ENCODE results near the gene PRG3.

PRG3 gene

GRCh38 chr11:57391539-57391938 lies 10.6 kb upstream of the PRG3 start:
- in situ Hi-C loops (cut with HindIII; ENCODE audit: low sequenced_read_pairs): no loop called here

DNA sequence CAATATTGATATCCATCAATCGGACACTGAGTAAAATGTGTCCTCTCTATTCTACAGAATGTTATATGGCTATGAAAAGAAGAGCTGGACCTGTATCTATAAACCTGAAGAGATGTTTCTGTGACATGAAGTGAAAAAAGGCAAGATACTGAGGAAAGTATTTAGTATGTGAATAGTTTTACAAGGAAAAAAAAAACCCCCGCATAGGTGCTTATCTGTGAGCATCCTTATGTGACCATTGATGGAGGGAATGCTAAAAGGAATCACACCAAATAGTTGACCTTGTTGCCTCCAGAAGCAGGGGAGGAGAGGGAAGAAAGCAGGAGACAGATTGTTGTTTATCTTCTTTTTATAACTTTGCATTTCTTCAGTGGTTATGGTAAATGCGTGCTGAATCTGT lies 10.2 kb upstream of the PRG3 start:
- in situ Hi-C loops (cut with HindIII; ENCODE audit: low sequenced_read_pairs): no loop called here

DNA sequence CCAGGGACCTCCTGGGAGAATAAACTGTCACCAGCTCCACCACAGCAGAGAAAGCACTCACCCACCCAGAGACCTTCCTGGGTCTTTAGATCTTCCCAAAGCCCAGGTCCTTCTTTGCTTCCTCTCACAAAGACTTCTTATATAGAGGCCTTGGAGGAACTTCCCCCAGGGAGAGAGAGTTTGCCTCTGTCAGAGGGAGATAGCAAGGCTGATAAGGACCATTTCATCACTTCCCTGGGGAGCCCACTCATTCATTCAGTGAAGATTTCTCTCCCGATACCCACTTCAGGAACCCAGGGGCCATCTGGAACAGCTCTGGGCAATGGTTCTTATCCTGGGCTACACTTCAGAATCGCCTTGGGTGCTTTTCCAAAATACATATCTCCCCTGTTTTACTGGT lies 9.6 kb upstream of the PRG3 start, which contains the start of gene PRG2:
Gene PRG2 (minus strand): TSS at position 116 of the 400 bp plus-strand sequence. CDS start 706 bp downstream, outside the sequence.
- in situ Hi-C loops (cut with HindIII; ENCODE audit: low sequenced_read_pairs): no loop called here

DNA sequence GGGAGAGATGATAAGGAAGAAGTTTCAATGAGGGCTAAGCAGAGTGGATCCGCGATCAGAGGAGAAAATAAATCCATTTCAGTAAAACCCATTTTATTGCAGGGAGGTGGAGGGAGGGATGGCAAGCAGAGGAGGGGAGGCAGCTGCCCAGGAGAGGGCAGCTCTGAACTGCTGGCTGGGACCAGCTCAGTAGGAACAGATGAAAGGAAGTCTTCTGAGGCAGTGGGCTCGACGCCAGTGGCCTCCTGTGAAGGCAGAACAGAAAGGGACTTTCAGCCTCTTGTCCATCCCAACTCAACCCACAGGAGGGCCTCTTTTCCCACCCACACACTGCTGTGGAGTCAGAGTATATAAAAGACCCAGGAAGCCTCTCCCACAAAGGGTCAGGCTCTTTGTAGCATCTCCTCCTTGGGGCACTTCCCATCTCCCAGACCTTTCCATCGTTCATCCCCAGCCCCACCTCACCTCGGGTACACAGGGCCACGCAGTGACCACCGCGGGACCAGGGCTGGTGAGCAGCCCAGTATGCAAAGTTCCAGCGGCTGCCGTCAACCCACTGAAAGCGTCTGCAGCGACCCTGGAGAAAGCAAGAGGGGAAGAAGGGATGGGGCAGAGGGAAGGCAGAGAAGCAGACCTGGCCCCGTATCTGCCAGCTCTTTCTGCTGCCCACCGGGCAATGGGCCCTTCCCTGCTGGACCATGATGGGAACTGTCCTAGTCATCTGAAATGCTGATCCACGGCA lies 6.5 kb upstream of the PRG3 start:
- in situ Hi-C loops (cut with HindIII; ENCODE audit: low sequenced_read_pairs): no loop called here

DNA sequence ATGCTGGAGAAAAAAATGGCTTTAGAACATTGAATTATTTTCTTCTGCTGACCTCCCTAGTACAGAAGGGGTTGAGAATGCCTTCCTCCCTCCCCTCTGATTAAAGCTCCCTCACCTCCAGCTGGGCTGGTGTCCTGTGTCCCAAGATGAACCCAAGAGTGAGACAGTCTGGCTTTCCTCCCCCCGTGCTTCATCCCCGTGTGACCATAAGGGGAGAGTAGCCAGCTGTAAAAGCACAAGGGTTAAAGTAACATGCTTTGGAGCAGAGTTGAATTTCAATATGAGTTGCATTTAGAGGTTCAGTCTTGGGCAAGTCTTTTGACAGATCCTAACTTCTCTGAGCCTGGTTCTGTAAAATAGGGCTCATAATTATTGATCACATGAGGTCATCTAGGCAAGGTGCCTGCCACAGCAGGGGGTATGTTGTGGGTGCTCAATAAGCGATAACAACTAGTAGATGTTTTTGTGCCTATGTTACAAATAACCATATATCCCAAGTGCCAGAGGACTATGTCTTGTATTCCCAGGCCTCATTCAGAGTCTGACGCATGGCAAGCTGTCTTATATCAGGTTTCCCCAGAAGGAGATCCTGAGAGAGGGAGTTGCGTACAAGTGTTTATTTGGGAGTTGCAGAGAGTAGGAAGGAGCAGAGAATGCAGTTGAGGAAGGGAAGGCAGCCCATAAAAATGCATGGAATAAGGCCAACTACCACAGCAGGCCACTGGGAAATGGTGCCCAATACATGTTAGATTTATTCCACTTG lies 5.4 kb upstream of the PRG3 start:
- in situ Hi-C loops (cut with HindIII; ENCODE audit: low sequenced_read_pairs): no loop called here

DNA sequence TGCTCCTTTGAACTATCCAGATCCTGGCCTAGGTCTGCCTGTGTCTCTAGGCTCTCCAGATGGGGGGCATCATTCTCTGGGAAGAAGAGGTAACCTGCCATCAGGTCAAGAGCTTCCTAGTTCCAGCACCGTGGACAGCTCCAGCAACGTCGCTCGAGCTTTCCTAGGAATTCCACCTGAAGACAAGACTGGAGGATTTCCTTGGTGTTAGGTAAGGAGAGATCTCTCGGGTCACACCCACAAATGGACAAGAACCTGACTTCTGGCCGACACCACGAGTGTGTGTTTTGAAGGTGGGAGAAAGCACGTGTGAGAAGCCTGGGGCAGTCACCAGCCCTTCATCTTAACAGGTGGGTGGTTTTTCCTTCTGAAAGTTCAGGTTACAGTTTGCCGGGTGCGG lies 1.2 kb downstream of the PRG3 start:
- in situ Hi-C loops (cut with HindIII; ENCODE audit: low sequenced_read_pairs): no loop called here

DNA sequence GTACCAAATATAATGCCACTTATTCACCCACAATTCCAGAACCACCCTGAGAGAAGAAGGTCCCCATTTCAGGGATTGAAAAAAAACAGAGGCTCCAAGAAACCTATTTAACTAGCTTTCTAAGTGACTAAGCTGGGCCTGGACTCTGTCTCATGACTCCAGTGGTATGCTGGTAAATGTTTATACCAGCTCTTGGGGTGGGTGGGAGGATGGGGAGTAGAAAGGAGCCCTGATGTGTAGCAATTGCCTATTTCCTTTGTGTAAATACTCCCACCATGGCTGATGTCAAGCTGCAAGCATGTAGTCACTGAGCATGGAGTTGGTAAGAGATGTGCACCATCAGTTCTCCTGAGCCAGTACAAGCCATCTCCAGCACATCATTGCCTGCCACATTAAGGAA lies 2.8 kb downstream of the PRG3 start:
- in situ Hi-C loops (cut with HindIII; ENCODE audit: low sequenced_read_pairs): no loop called here

DNA sequence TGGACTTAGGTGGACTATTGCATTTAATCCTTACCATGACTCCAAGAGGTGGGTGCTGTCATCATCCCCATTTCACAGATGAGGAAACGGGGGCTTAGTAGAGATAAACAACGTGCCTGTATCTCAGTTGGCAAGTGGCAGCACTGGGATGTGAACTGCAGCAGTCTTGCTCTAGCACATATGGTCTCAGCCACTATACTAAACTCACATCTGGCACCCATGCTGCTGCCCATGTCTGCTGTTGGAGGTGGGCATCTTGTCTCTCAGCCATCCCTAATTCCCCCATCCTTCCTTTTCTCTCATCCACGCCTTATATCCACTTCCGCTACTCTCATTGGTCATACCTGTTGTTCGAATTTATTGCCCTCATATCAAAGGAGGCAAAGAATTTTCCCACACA lies 3.8 kb downstream of the PRG3 start:
- in situ Hi-C loops (cut with HindIII; ENCODE audit: low sequenced_read_pairs): no loop called here

DNA sequence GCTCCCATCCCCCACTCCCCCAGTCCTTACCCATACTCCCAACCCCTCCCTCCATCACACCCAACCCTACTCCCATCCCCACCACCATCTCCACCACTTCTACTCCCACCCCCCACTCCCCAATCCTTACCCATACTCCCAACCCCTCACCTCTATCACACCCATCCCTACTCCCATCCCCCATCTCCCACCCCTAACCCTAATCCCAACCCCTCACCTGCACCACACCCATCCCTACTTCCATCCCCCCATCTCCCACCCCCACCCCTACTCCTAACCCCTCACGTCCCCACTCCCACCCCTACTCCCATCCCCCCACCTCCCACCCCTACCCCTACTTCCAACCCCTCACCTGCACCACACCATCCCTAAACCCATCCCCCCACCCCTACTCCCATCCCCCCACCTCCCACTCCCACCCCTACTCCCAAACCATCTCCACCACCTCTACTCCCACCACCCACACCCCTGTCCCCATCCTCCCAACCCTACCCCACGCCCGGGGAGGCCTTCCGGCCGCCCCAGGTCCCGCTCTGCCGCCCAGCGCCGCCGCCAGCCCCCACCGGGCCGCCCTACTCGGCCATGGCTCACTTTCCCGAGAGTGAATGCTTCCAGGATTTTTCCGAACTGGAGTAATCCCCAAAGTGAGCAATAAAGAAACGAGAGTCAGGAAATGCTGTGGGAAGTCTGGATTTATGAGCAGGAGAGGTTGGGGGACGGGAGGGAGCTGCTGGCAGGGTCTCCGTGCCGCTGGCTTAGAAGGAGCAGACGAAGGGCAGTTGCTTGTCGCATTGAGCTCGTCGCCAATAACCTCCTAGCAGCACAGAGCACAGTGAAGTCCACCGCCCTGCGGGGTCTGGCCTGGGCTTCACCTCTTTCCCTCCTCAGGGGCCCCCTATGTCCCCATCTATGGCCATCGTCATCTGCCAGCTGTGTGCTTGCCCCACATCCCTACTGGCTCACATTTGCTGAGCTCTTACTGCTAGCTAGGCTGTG lies 4.6 kb downstream of the PRG3 start:
- in situ Hi-C loops (cut with HindIII; ENCODE audit: low sequenced_read_pairs): no loop called here

GRCh38 chr11:57375490-57375889 lies 5.5 kb downstream of the PRG3 start:
- in situ Hi-C loops (cut with HindIII; ENCODE audit: low sequenced_read_pairs): no loop called here

DNA sequence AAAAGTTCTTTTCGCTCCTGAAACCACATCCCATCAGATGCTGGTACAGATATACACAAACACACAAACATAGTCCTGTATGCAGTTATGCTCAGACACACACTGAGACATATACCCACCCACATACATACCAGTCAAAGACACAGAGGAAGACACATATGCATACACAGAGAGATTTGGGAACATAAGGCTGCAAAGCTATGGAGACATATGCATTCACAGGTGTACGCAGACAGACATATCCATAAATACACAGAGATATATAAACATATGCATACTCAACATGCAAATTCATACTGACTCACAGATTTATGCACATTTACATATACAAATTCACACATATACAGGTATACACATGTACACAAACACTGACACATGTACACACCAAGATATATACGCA lies 6.0 kb downstream of the PRG3 start:
- in situ Hi-C loops (cut with HindIII; ENCODE audit: low sequenced_read_pairs): no loop called here

DNA sequence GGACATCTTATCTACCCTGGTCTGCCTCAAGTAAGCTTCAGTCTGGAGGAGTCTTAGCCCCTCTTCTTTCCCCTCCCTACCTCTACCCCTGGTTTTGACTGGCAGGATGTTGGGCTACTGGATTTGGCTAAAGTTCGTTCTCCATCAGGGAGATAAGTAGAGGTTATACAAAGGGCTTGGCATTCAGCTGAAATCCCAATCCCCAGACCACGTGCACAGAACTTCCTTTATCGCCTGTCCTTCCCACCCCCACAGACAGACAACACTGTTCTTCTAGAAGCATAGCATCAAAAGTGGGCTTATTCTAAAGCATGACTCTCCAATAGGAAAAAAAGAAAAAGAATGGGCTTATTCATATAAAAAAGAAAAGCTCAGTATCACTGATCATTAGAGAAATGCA lies 7.8 kb downstream of the PRG3 start:
- in situ Hi-C loops (cut with HindIII; ENCODE audit: low sequenced_read_pairs): no loop called here

- in situ Hi-C loops (cut with HindIII; ENCODE audit: low sequenced_read_pairs): no loop called here
Measured at GRCh38 chr11:57370941-57371340, 10.0 kb downstream of the PRG3 start.

DNA sequence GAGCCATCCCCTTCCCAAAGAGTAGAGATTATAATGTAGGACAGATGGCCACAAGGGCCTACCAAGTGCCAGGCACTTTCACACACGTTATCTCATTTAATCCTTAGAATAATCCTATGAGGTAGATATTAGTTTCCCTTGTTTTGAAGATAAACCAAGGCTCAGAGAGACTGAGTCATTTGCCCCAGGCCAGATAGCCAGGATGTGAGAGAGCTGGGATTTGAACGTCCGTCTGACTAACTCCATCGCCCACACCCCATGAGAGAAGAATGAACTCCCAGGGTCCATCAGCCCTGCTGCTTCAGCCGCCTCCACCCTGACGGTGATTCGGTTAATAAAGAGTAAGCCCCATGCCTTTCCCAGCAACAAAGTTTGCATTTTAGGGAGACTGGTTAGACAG lies 10.7 kb downstream of the PRG3 start:
- in situ Hi-C loops (cut with HindIII; ENCODE audit: low sequenced_read_pairs): no loop called here

- in situ Hi-C loops (cut with HindIII; ENCODE audit: low sequenced_read_pairs): no loop called here
Measured at GRCh38 chr11:57368845-57369232, 12.1 kb downstream of the PRG3 start.

- in situ Hi-C loops (cut with HindIII; ENCODE audit: low sequenced_read_pairs): no loop called here
Measured at GRCh38 chr11:57368106-57368844, 12.7 kb downstream of the PRG3 start.

DNA sequence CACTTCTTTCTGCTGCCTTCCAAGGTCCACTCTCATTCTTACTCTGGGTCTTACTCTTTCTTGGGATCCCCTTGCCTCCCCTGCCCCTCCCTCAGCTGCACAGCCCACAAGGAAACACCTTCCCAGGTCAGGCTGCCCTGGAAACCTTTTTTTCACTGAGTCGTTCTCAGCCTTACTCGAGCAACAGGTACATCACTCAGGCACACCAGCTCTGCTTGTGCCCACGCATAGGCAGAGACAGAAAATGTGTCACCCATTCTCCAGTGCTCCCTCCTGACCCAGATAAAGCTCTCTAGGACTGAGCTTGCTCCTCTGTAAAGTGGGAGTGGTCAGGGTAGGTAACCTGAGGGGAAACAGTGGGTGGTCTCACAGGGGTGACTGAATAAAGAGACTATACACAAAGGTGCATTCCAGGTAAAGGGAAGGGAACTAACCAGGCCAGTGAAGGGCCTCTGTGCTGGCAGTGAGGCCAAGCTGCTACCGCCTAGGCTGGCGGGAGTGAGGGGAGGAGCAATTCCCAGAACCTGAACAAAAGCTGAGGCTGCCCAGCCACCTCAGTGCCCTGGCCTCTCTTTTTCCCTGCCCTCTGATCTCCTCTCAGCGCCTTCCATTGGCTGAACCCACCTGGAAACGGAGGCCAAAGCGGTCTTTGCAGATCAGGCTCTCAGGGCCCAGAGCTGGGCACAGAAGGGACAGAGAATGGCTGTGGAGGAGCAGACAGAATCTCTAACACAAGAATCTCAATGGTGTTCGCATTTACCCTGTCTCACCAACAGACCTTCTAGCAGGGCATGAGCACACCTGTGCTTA lies 15.9 kb downstream of the PRG3 start:
- in situ Hi-C loops (cut with HindIII; ENCODE audit: low sequenced_read_pairs): no loop called here

- in situ Hi-C loops (cut with HindIII; ENCODE audit: low sequenced_read_pairs): no loop called here
Measured at GRCh38 chr11:57363131-57364080, 17.5 kb downstream of the PRG3 start.

DNA sequence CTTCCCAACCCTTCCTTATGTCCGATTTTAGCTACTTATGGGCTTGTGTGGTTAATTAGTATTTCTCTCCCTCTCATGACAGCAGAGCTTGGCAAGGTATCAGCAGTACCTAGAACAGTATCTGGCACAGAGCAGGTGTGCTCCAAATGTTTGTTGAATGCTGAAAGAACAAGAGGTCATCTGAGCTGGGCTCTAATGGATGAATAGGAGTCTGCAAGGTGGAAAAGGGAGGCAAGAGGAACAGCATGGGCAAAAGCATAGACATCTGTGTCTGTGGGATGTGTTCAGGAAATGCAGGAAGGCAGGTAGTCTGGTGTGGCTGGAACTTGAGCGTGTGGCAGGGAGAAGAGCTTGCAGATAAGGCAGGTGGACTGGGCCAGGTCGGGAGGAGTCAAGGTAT lies 19.0 kb downstream of the PRG3 start:
- in situ Hi-C loops (cut with HindIII; ENCODE audit: low sequenced_read_pairs): no loop called here
